ENCODE measurements around the gene CCDC137.
"Not testable (repeated sequence)": the region's sequence is repeated elsewhere in the genome, so short reads cannot be mapped to it uniquely, and the experiment has no call there.

Gene CCDC137, protein sequence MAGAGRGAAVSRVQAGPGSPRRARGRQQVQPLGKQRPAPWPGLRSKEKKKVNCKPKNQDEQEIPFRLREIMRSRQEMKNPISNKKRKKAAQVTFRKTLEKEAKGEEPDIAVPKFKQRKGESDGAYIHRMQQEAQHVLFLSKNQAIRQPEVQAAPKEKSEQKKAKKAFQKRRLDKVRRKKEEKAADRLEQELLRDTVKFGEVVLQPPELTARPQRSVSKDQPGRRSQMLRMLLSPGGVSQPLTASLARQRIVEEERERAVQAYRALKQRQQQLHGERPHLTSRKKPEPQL

DNA sequence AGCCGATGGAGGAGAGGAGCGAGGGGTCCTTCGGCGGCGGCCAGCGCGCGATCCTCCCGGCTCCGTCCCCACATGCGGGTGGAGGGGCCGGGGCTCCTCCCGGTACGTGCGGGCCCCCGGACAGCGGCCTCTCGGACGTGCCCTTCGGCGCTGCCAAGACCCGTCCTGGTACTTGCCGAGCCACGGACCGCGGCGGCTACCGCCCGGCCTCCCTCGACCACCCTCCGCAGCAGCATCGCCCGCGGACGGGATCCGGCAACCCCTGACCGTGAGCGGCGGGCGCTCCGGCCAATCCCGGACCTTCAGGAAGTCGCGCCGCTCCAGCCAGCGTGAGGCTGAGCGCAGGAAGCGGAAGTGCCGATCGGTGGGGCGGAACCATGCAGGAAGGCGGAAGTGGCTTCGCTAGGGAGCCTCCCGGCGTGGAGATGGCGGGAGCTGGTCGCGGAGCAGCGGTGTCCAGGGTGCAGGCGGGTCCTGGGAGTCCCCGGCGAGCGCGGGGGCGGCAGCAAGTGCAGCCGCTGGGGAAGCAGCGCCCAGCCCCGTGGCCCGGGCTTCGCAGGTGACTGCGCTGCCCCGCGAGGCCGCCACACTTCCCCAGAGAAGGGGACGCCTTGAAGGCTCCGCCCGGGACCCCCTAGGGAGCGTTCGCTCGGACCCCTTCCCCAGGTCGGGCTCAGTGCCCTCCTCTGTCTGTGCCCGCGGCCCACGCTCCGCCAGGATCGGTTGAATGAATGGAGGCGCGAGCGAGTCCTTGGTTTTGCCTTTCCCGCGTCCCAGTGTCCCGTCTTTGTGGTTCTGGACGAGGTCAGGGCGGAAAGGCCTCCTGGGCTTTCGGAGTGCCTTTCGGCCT is at the start of gene CCDC137, which contains the start of gene OXLD1:
TSS of gene CCDC137 (plus strand) at position 396 of the 850 bp plus-strand sequence. CDS start at position 426, 30 bp downstream.
TSS of gene OXLD1 (minus strand) at position 264 of the 850 bp plus-strand sequence. CDS start at position 236, 28 bp downstream.
- Histone ChIP-seq H2AFZ (ENCODE audit: low read length) (peak within 1 kb of the TSS; percentile 86), H3F3A (ENCODE audit: insufficient read depth, low read length) (no peaks in the 10 kb centered on the region), H3K36me3 (replicated peaks; ENCODE audit: insufficient read depth, low read length) (no peaks in the 10 kb centered on the region), H3K9ac (ENCODE audit: low read length) (peak within 1 kb of the TSS; percentile 97), H3K9me3 (replicated peaks; ENCODE audit: insufficient read depth, low read length) (no peaks in the 10 kb centered on the region), H3K4me2 (ENCODE audit: low read depth, low read length) (peak within 1 kb of the TSS; percentile 98), H3K4me1 (ENCODE audit: low read length) (peaks cover 5% of the 10 kb centered on the region; the same call in 1 of the 2 replicates), H3K27me3 (replicated peaks; ENCODE audit: insufficient read depth, low read length) (no peaks in the 10 kb centered on the region), H3K9me2 (replicated peaks; ENCODE audit: insufficient read depth, low read length) (no peaks in the 10 kb centered on the region), H3K79me2 (ENCODE audit: low read length) (peaks cover 39% of the 10 kb centered on the region), H3K27ac (ENCODE audit: low read length) (peak within 1 kb of the TSS; percentile 51), H3K4me3 (ENCODE audit: low read length) (peak within 1 kb of the TSS; percentile 89), H4K20me1 (ENCODE audit: insufficient read depth, low read length) (no peaks in the 10 kb centered on the region)
- DNase-seq, result peak; percentile 97
- TF ChIP-seq EZH2 (optimal IDR thresholded peaks at IDR 0.05; ENCODE audit: low read depth, low read length) (no peak), EZH2phosphoT487 (IDR thresholded peaks at IDR 0.05; ENCODE audit: low read length) (no peak)
- TF ChIP-seq, protein P1, sequence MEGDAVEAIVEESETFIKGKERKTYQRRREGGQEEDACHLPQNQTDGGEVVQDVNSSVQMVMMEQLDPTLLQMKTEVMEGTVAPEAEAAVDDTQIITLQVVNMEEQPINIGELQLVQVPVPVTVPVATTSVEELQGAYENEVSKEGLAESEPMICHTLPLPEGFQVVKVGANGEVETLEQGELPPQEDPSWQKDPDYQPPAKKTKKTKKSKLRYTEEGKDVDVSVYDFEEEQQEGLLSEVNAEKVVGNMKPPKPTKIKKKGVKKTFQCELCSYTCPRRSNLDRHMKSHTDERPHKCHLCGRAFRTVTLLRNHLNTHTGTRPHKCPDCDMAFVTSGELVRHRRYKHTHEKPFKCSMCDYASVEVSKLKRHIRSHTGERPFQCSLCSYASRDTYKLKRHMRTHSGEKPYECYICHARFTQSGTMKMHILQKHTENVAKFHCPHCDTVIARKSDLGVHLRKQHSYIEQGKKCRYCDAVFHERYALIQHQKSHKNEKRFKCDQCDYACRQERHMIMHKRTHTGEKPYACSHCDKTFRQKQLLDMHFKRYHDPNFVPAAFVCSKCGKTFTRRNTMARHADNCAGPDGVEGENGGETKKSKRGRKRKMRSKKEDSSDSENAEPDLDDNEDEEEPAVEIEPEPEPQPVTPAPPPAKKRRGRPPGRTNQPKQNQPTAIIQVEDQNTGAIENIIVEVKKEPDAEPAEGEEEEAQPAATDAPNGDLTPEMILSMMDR (IDR thresholded peaks at IDR 0.05; ENCODE audit: low read length), result no peak

DNA sequence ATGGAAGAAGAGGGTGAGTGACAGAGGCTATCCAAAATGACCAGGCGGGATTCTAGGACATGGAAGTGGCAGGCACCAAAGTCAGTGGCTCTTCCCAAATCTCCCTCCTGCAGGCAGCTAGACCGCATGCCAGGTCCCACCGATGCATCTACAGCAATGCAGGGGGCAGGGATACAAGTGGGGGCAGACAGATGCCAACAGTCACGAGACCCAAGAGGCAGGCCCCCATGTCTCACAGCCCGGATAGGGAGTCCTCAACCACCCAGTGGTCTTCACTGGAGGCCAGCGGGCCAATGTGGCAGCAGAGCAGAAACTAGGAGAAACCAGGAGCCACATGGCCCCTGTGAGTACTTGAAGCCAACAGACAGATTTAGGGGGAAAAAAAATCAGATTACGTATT is 49.7 kb upstream of the CCDC137 start:
- H3K4me1 ChIP-seq (ENCODE audit: low read length), result no peaks in the 10 kb centered on the region
- H3K9ac ChIP-seq (ENCODE audit: low read length), result no peak overlapping the region
- peaks cover 79% of the 10 kb centered on the region for H3K79me2 ChIP-seq (ENCODE audit: low read length)
- no peak for TF ChIP-seq EZH2 (optimal IDR thresholded peaks at IDR 0.05; ENCODE audit: low read depth, low read length)
- no peak for TF ChIP-seq EZH2phosphoT487 (IDR thresholded peaks at IDR 0.05; ENCODE audit: low read length)
- TF ChIP-seq, protein P1 (IDR thresholded peaks at IDR 0.05; ENCODE audit: low read length), result no peak
- H4K20me1 ChIP-seq (ENCODE audit: insufficient read depth, low read length), result peaks cover 13% of the 10 kb centered on the region; the same call in 1 of the 2 replicates
- H3K36me3 ChIP-seq (replicated peaks; ENCODE audit: insufficient read depth, low read length), result peaks cover 29% of the 10 kb centered on the region
- no peaks in the 10 kb centered on the region for H3K27me3 ChIP-seq (replicated peaks; ENCODE audit: insufficient read depth, low read length)
- no peaks in the 10 kb centered on the region; the same call in 1 of the 2 replicates for H3F3A ChIP-seq (ENCODE audit: insufficient read depth, low read length)
- no peaks in the 10 kb centered on the region for H3K9me2 ChIP-seq (replicated peaks; ENCODE audit: insufficient read depth, low read length)
- H3K27ac ChIP-seq (ENCODE audit: low read length), result no peak overlapping the region
- H2AFZ ChIP-seq (ENCODE audit: low read length), result no peak overlapping the region
- H3K4me3 ChIP-seq (ENCODE audit: low read length), result no peak overlapping the region
- no peak overlapping the region for H3K4me2 ChIP-seq (ENCODE audit: low read depth, low read length)
- no peak for DNase-seq
- no peaks in the 10 kb centered on the region for H3K9me3 ChIP-seq (replicated peaks; ENCODE audit: insufficient read depth, low read length)

DNA sequence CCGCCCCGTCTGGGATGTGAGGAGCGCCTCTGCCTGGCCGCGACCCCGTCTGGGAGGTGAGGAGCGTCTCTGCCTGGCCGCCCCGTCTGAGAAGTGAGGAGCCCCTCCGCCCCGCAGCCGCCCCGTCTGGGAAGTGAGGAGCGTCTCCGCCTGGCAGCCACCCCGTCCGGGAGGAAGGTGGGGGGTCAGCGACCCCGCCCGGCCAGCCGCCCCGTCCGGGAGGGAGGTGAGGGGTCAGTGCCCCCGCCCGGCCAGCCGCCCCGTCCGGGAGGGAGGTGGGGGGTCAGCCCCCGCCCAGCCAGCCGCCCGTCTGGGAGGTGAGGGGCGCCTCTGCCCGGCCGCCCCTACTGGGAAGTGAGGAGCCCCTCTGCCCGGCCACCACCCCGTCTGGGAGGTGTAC is 48.2 kb upstream of the CCDC137 start:
- peaks cover 13% of the 10 kb centered on the region; the same call in 1 of the 2 replicates for H4K20me1 ChIP-seq (ENCODE audit: insufficient read depth, low read length)
- H3K79me2 ChIP-seq (ENCODE audit: low read length), result peaks cover 76% of the 10 kb centered on the region
- H3K36me3 ChIP-seq (replicated peaks; ENCODE audit: insufficient read depth, low read length), result peaks cover 26% of the 10 kb centered on the region

More for the DNA sequence above, 48.2 kb upstream of the CCDC137 start:
- not testable (repeated sequence) for H3K9me2 ChIP-seq (replicated peaks; ENCODE audit: insufficient read depth, low read length); H3K9ac ChIP-seq (ENCODE audit: low read length); H3K4me1 ChIP-seq (ENCODE audit: low read length); H3K27me3 ChIP-seq (replicated peaks; ENCODE audit: insufficient read depth, low read length); H2AFZ ChIP-seq (ENCODE audit: low read length); H3K4me3 ChIP-seq (ENCODE audit: low read length); H3K27ac ChIP-seq (ENCODE audit: low read length); H3F3A ChIP-seq (ENCODE audit: insufficient read depth, low read length); H3K4me2 ChIP-seq (ENCODE audit: low read depth, low read length); DNase-seq; H3K9me3 ChIP-seq (replicated peaks; ENCODE audit: insufficient read depth, low read length)
